ENCODE measurements around the gene CALCR. TPM values are rescaled to one million over a fixed set of nuclear protein-coding genes. Genes with fewer than 3 reads are reported as not detected.

The CALCR gene
- total and polyA plus RNA-seq, 3 donors from 2014 or later = 0.31 to 0.76 (median 0.56) TPM

DNA sequence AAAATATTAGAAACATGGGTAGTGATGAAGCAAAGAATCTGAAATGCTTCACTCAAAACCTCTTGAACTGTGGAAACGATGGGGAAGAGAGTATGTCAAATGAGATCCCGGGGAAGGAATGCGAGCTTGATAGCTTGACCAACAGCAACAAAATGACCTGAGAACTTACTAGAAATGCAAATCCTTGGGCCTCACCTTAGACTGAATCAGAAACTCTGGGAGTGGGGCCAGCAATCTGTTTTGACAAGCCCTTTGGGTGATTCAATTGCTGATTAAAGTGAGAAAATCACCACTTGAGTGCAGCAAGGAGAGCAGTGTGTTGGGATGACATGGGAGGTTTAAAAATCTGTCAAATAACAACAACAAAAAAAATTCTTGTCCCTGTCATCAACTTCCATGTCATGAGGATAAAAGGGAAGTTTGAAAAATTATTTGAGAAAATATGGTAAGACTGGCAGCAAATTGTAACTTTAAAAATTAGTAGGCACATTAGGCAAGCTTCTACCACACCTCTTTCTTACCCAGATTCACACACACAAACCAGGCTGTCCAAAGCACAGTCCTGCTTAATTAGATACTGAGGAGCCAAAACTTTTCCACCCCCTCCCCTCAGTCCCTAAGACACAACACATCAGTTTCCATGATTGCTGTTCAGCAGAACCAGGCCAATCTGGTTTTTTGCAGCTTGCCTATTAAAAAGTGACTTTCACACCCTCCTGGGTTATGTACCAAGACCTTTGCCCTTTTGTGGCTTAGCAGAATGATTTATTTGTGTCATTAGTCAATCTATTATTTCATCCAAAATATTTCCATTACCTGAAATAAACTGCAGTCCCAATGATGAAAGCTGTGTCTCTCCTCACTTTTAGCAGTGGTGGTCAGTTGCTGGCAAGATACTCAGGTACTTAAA is 15.6 kb downstream of the CALCR start:
- TF ChIP-seq POLR2A (IDR thresholded peaks at IDR 0.05) = no peak
- TF ChIP-seq, protein P1, sequence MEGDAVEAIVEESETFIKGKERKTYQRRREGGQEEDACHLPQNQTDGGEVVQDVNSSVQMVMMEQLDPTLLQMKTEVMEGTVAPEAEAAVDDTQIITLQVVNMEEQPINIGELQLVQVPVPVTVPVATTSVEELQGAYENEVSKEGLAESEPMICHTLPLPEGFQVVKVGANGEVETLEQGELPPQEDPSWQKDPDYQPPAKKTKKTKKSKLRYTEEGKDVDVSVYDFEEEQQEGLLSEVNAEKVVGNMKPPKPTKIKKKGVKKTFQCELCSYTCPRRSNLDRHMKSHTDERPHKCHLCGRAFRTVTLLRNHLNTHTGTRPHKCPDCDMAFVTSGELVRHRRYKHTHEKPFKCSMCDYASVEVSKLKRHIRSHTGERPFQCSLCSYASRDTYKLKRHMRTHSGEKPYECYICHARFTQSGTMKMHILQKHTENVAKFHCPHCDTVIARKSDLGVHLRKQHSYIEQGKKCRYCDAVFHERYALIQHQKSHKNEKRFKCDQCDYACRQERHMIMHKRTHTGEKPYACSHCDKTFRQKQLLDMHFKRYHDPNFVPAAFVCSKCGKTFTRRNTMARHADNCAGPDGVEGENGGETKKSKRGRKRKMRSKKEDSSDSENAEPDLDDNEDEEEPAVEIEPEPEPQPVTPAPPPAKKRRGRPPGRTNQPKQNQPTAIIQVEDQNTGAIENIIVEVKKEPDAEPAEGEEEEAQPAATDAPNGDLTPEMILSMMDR (IDR thresholded peaks at IDR 0.05) = no peak
- no peaks in the 10 kb centered on the region for H3K4me1 ChIP-seq
- H3K36me3 ChIP-seq (ENCODE audit: low read depth, missing control alignments) = no peaks in the 10 kb centered on the region
- H3K27ac ChIP-seq = no peak overlapping the region
- H3K27me3 ChIP-seq = no peaks in the 10 kb centered on the region
- WGBS, 2 donors = 53 to 55% methylated on average over 3 of the region's 3 CpGs
- intact Hi-C loops (cut with DNase I; ENCODE audit: low total_unique reads) = no loop called here
- no peaks in the 10 kb centered on the region for H3K9me3 ChIP-seq
- H3K4me3 ChIP-seq = no peak overlapping the region
- DNase-seq = no peak

DNA sequence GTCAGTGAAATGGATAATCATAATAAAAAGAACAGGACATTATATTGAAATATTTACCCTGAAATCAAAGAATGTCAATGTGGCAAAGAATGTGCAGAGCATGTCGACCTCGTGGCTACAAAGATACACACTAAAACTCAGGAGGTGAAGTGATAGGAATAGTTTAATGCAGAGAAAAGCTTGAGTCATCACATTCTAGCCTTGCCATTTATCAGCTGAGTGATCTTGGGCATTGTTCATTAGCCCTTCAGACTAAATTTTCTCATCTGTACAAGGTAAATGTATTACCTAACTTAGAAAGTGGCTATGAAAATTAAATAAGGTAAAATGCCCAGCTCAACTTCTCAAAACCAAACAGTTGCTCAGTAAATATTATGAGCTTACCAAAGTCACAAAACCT is 22.6 kb downstream of the CALCR start:
- DNase-seq = no peak
- intact Hi-C loops (cut with DNase I; ENCODE audit: low total_unique reads) = no loop called here

GRCh38 chr7:93551063-93551895 is 23.2 kb downstream of the CALCR start:
- 36 to 39% methylated on average over 6 of the region's 6 CpGs for WGBS, 2 donors
- DNase-seq = peak; percentile 23
- Histone ChIP-seq H3K9me3 (no peaks in the 10 kb centered on the region), H3K36me3 (ENCODE audit: low read depth, missing control alignments) (no peaks in the 10 kb centered on the region), H3K27me3 (no peaks in the 10 kb centered on the region), H3K27ac (no peak overlapping the region), H3K4me3 (no peak overlapping the region), H3K4me1 (no peaks in the 10 kb centered on the region)
- TF ChIP-seq, protein P1 (IDR thresholded peaks at IDR 0.05) = peak in 2 of 3 experiments; percentile 11 to 34
- TF ChIP-seq POLR2A (IDR thresholded peaks at IDR 0.05) = no peak
- intact Hi-C loops (cut with DNase I; ENCODE audit: low total_unique reads) = no loop called here

More for the DNA sequence above, 22.6 kb downstream of the CALCR start:
- no peak overlapping the region for H3K27ac ChIP-seq
- 79 to 91% methylated on average over 2 of the region's 2 CpGs for WGBS, 2 donors
- no peaks in the 10 kb centered on the region for H3K27me3 ChIP-seq
- no peaks in the 10 kb centered on the region for H3K9me3 ChIP-seq
- no peak overlapping the region for H3K4me3 ChIP-seq
- H3K36me3 ChIP-seq (ENCODE audit: low read depth, missing control alignments) = no peaks in the 10 kb centered on the region
- TF ChIP-seq, protein P1 (IDR thresholded peaks at IDR 0.05) = no peak
- TF ChIP-seq POLR2A (IDR thresholded peaks at IDR 0.05) = no peak
- no peaks in the 10 kb centered on the region for H3K4me1 ChIP-seq

GRCh38 chr7:93547716-93548115 is 26.8 kb downstream of the CALCR start:
- 38 to 42% methylated on average over 3 of the region's 3 CpGs for WGBS, 2 donors
- intact Hi-C loops (cut with DNase I; ENCODE audit: low total_unique reads) = no loop called here
- Histone ChIP-seq H3K4me3 (no peak overlapping the region), H3K36me3 (ENCODE audit: low read depth, missing control alignments) (no peaks in the 10 kb centered on the region), H3K27ac (no peak overlapping the region), H3K9me3 (no peaks in the 10 kb centered on the region), H3K4me1 (no peaks in the 10 kb centered on the region), H3K27me3 (no peaks in the 10 kb centered on the region)
- DNase-seq = no peak
- no peak for TF ChIP-seq POLR2A (IDR thresholded peaks at IDR 0.05)
- TF ChIP-seq, protein P1 (IDR thresholded peaks at IDR 0.05) = no peak
